ENCODE data around the gene ZBTB33. TPM values are rescaled to one million over a fixed set of nuclear protein-coding genes. Genes with fewer than 3 reads are reported as not detected.

Gene ZBTB33
- total and polyA plus RNA-seq, 2 of the 13 experiments (the other 11 are each of a cell fraction or from before 2014, with no cell fraction given), result 6.5 to 20.2 TPM

- TF ChIP-seq ZNF609 (CRISPR knock-in tag; IDR thresholded peaks at IDR 0.05; ENCODE audit: borderline replicate concordance), result peak; percentile 58; the same call in 1 of the 2 replicates
- TF ChIP-seq YY1 (IDR thresholded peaks at IDR 0.05; ENCODE audit: insufficient read depth, insufficient replicate concordance, low read depth, low read length), result no peak
- no peak for TF ChIP-seq ELK4 (CRISPR knock-in tag; IDR thresholded peaks at IDR 0.05; ENCODE audit: borderline replicate concordance)
- no peak for TF ChIP-seq SP2 (CRISPR knock-in tag; IDR thresholded peaks at IDR 0.05)
- no peak for TF ChIP-seq ZNF235 (CRISPR knock-in tag; IDR thresholded peaks at IDR 0.05; ENCODE audit: borderline replicate concordance)
- no peak for TF ChIP-seq KDM1A (CRISPR knock-in tag; IDR thresholded peaks at IDR 0.05)
- no peak for TF ChIP-seq BATF2 (CRISPR knock-in tag; IDR thresholded peaks at IDR 0.05)
- no peak for TF ChIP-seq RCOR2 (CRISPR knock-in tag; IDR thresholded peaks at IDR 0.05)
- no peak for TF ChIP-seq HOXA9 (CRISPR knock-in tag; IDR thresholded peaks at IDR 0.05; ENCODE audit: borderline replicate concordance)
- peak; percentile 45; the same call in 1 of the 2 replicates for TF ChIP-seq GATAD2A (CRISPR knock-in tag; IDR thresholded peaks at IDR 0.05)
- TF ChIP-seq GFI1 (CRISPR knock-in tag; IDR thresholded peaks at IDR 0.05; ENCODE audit: borderline replicate concordance), result peak; percentile 75; the same call in 1 of the 2 replicates
- TF ChIP-seq ZNF597 (CRISPR knock-in tag; IDR thresholded peaks at IDR 0.05), result no peak
- TF ChIP-seq SALL1 (CRISPR knock-in tag; IDR thresholded peaks at IDR 0.05), result peak; percentile 80
- peak; percentile 90 for TF ChIP-seq TCF7 (IDR thresholded peaks at IDR 0.05; ENCODE audit: low read depth)
- no peak for TF ChIP-seq SIN3A (IDR thresholded peaks at IDR 0.05; ENCODE audit: borderline replicate concordance, low read depth, low read length)
- TF ChIP-seq YEATS4 (CRISPR knock-in tag; IDR thresholded peaks at IDR 0.05; ENCODE audit: borderline replicate concordance), result peak; percentile 53; the same call in 1 of the 2 replicates
- TF ChIP-seq KDM5A (IDR thresholded peaks at IDR 0.05; ENCODE audit: borderline replicate concordance, low read length), result no peak
- TF ChIP-seq DMTF1 (CRISPR knock-in tag; IDR thresholded peaks at IDR 0.05), result no peak
Measured at GRCh38 chrX:120286733-120287512, 36.3 kb downstream of the ZBTB33 start (continued).

Measured in HepG2 (cell line).